ENCODE measurements around the gene AKAP12. TPM values are rescaled to one million over a fixed set of nuclear protein-coding genes. Genes with fewer than 3 reads are reported as not detected.

Gene AKAP12
- total RNA-seq, 2 donors from 2014 or later = 0.18 to 0.20 TPM

DNA sequence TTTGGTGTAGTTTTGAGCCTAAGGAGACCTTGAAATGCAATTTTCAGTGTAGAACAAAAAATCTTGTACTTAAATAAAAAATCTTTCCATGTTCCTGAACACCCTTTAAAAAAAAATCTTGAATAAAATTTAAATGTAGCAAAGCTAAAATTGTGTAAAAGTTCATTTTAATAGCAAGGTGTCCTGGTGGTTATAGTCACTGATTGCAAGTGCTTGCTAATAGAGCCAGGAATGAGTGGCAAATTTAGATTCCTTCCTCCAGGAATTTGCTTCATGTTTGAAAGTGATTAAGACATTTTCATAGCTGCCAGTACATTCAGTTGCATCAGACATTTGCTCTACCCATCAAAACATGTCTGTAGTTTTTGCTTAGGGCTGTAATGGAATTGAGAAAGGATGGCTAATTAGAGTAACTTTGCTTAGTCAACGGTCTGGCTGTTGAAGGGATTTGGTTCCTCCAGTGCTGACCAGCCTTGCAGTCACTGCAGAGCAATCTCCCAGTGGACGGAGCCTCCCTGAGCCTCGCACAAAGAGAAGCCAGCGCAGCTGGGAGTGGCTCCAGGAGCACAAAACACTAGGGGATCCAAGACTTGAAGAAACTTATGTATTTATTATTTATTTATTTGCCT, 36.5 kb downstream of the AKAP12 start:
- H3K36me3 Mint-ChIP-seq (ENCODE audit: low read depth) = no peaks in the 10 kb centered on the region
- no peaks in the 10 kb centered on the region for H3K9me3 ChIP-seq (ENCODE audit: control insufficient read depth, low read length, poor library complexity, severe bottlenecking)
- peaks cover 32% of the 10 kb centered on the region for H3K27me3 Mint-ChIP-seq
- DNase-seq (no peak), ATAC-seq (no peak)
- H3K4me3 Mint-ChIP-seq = no peak overlapping the region
- H3K27ac Mint-ChIP-seq = no peak overlapping the region
- H3K4me1 Mint-ChIP-seq = no peaks in the 10 kb centered on the region

GRCh38 chr6:151279891-151280290, 40.1 kb downstream of the AKAP12 start:
- Mint-ChIP-seq H3K27me3 (peaks cover 59% of the 10 kb centered on the region), H3K4me3 (no peak overlapping the region), H3K36me3 (ENCODE audit: low read depth) (no peaks in the 10 kb centered on the region), H3K27ac (no peak overlapping the region), H3K4me1 (peaks cover 10% of the 10 kb centered on the region)
- no peak for DNase-seq
- H3K9me3 ChIP-seq (ENCODE audit: control insufficient read depth, low read length, poor library complexity, severe bottlenecking) = no peaks in the 10 kb centered on the region
- ATAC-seq = no peak

GRCh38 chr6:151280859-151281258, 41.1 kb downstream of the AKAP12 start:
- no peak for DNase-seq
- Mint-ChIP-seq H3K4me1 (peaks cover 13% of the 10 kb centered on the region), H3K4me3 (no peak overlapping the region), H3K36me3 (ENCODE audit: low read depth) (no peaks in the 10 kb centered on the region), H3K27ac (no peak overlapping the region), H3K27me3 (peaks cover 67% of the 10 kb centered on the region)
- H3K9me3 ChIP-seq (ENCODE audit: control insufficient read depth, low read length, poor library complexity, severe bottlenecking) = no peaks in the 10 kb centered on the region
- ATAC-seq = no peak

- Mint-ChIP-seq H3K4me1 (peaks cover 15% of the 10 kb centered on the region), H3K27ac (no peak overlapping the region), H3K27me3 (peaks cover 68% of the 10 kb centered on the region), H3K36me3 (ENCODE audit: low read depth) (no peaks in the 10 kb centered on the region), H3K4me3 (no peak overlapping the region)
- H3K9me3 ChIP-seq (ENCODE audit: control insufficient read depth, low read length, poor library complexity, severe bottlenecking) = no peaks in the 10 kb centered on the region
- ATAC-seq (no peak), DNase-seq (no peak)
Measured at GRCh38 chr6:151284012-151284411, 44.2 kb downstream of the AKAP12 start.

GRCh38 chr6:151284548-151285017, 44.8 kb downstream of the AKAP12 start:
- Mint-ChIP-seq H3K27me3 (peaks cover 64% of the 10 kb centered on the region), H3K27ac (no peak overlapping the region), H3K36me3 (ENCODE audit: low read depth) (no peaks in the 10 kb centered on the region), H3K4me1 (peaks cover 20% of the 10 kb centered on the region), H3K4me3 (peak overlapping the region; percentile 5)
- no peaks in the 10 kb centered on the region for H3K9me3 ChIP-seq (ENCODE audit: control insufficient read depth, low read length, poor library complexity, severe bottlenecking)
- DNase-seq (no peak), ATAC-seq (no peak)

DNA sequence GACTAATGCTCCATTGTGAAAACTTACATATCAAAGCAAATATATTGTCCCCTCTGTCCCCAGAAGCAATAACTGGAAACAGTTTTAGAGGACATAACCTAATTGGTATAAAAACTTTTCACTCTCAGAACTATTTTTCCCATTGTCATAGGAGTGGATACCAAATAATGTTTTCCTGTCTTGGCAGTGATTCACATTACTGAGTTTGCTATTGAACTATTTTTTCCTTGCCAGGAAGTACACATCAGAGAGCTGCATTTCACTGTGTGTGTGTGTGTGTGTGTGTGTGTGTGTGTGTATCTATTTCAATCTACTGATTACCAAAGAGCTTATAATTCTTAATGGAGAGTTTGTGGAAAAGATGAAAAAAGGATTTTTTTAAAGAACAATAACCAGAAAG, 45.4 kb downstream of the AKAP12 start:
- peaks cover 23% of the 10 kb centered on the region for H3K4me1 Mint-ChIP-seq
- ATAC-seq (no peak), DNase-seq (no peak)
- H3K27ac Mint-ChIP-seq = no peak overlapping the region
- H3K27me3 Mint-ChIP-seq = peaks cover 68% of the 10 kb centered on the region
- no peaks in the 10 kb centered on the region for H3K9me3 ChIP-seq (ENCODE audit: control insufficient read depth, low read length, poor library complexity, severe bottlenecking)
- no peaks in the 10 kb centered on the region for H3K36me3 Mint-ChIP-seq (ENCODE audit: low read depth)
- H3K4me3 Mint-ChIP-seq = no peak overlapping the region

DNA sequence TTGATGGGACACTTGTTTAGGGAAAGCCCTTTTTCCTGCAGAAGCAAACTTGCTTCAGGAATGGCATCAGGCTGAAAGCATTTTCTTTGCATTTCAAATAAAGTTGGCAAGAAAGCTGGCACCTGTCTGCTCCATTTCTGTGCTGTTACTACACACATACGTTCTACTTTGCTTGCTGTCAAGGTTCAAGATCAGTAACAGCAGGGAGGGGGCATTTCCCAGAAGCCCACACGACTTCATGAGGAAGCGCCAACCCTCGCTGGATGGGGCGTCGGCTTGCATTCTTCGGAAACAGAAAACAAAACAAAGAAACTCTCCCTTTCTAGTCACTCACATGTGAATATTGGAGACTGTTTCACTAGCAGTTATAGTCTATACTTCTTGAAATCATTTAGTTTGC, 46.4 kb downstream of the AKAP12 start:
- ATAC-seq (no peak), DNase-seq (no peak)
- Mint-ChIP-seq H3K36me3 (ENCODE audit: low read depth) (peaks cover 3% of the 10 kb centered on the region), H3K4me3 (no peak overlapping the region), H3K27me3 (peaks cover 71% of the 10 kb centered on the region), H3K27ac (no peak overlapping the region), H3K4me1 (peaks cover 27% of the 10 kb centered on the region)
- H3K9me3 ChIP-seq (ENCODE audit: control insufficient read depth, low read length, poor library complexity, severe bottlenecking) = no peaks in the 10 kb centered on the region

DNA sequence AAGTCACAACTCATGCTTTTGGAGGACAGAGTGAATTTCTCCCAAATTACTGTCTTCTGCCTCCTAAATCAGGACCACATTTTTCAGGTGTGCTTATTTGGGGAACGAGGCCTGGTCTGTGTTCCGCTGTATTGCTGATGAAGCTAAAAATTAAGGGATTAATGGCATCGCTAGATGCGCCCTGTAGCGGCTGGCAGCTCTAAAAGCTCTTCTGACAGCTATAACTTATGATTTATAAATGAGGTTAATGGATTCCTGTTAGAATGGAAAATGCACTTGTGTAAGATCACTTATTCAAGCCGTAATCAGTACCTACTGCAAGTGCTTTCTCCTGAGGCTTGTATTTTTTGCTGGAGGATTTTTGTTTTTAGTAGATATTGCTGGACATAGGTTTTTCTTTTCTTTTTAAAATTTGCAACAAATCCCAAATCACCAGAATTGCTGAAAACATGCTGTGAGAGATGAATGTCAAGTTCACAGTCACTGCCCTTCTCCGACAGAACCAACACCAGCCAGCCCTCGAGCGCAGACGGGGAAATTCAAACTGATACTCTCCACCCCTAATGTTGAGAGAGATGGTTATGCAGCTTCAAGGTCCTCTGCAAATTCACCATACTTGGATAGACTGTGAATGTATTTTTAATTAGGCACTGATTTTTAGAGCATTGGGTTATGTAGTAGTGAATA, 49.1 kb downstream of the AKAP12 start:
- H3K36me3 Mint-ChIP-seq (ENCODE audit: low read depth) = peaks cover 3% of the 10 kb centered on the region
- no peak for ATAC-seq
- no peak overlapping the region for H3K27ac Mint-ChIP-seq
- no peak overlapping the region for H3K4me3 Mint-ChIP-seq
- DNase-seq = no peak
- peaks cover 68% of the 10 kb centered on the region for H3K27me3 Mint-ChIP-seq
- peaks cover 25% of the 10 kb centered on the region for H3K4me1 Mint-ChIP-seq
- no peaks in the 10 kb centered on the region for H3K9me3 ChIP-seq (ENCODE audit: control insufficient read depth, low read length, poor library complexity, severe bottlenecking)

- Mint-ChIP-seq H3K4me1 (peaks cover 20% of the 10 kb centered on the region), H3K27ac (no peak overlapping the region), H3K36me3 (ENCODE audit: low read depth) (peaks cover 3% of the 10 kb centered on the region), H3K4me3 (no peak overlapping the region), H3K27me3 (peaks cover 66% of the 10 kb centered on the region)
- ATAC-seq (peak; percentile 41), DNase-seq (no peak)
- no peaks in the 10 kb centered on the region for H3K9me3 ChIP-seq (ENCODE audit: control insufficient read depth, low read length, poor library complexity, severe bottlenecking)
Measured at GRCh38 chr6:151289399-151290007, 49.7 kb downstream of the AKAP12 start.

DNA sequence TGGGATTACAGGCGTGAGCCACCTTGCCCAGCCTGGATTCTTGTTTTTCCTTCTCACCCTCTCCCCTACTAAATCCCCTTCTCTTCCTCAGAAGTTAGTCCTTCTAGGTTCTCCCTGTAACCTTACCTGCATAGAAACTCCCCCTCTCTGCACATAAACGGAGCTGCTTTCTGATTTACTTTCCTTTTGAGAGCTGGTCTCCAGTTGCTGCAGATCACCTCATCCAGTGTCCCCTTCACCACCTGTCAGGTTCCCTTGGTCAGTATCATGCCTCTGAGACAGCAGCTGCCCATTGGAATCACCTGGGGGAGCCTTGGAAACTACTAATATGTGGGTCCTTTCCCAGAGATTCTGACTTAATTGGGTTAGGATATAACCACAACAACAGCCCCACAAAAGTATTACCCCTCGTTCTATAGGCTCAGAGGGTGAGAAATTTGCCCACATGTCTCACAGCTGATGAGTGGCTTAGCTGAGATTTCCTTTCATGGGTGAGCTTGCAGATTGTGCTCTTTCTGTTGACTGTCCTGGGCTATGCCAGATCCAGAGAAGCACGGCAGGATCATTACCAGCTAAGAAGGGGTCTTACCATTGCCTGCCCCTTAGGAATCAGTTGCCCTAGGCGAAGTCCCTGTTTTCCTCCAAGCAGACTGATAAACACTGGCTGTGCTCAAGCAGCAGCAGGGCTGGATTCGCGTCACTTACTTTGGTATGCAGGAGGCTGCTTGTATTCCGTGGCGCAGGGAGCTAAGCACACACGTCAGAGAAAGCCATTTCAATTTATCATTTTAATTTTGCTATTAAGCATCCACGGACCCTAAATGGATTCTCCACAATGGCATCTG, 51.3 kb downstream of the AKAP12 start:
- peak overlapping the region; percentile 67 for H3K4me3 Mint-ChIP-seq
- peaks cover 14% of the 10 kb centered on the region for H3K4me1 Mint-ChIP-seq
- ATAC-seq (no peak), DNase-seq (no peak)
- no peaks in the 10 kb centered on the region for H3K9me3 ChIP-seq (ENCODE audit: control insufficient read depth, low read length, poor library complexity, severe bottlenecking)
- H3K27ac Mint-ChIP-seq = no peak overlapping the region
- H3K27me3 Mint-ChIP-seq = peaks cover 63% of the 10 kb centered on the region
- peaks cover 3% of the 10 kb centered on the region for H3K36me3 Mint-ChIP-seq (ENCODE audit: low read depth)

DNA sequence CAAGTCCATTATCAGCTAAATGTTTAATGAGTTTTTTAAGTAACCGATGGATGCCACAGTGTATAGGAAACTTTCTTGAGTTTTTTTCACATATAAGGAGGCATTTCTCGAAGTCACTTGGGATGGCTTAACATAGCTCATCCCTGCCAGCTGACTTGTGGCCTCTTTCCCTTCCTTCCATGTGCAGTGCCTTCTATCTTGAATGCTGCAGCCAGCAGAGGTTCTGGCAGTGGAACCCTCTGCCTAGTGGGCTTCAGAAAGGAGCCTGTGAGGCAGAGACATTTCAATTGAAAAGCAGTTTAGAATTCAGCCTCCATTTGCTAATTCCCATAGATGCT, 51.9 kb downstream of the AKAP12 start:
- H3K36me3 Mint-ChIP-seq (ENCODE audit: low read depth) = peaks cover 3% of the 10 kb centered on the region
- no peak overlapping the region for H3K4me3 Mint-ChIP-seq
- DNase-seq (no peak), ATAC-seq (no peak)
- H3K27me3 Mint-ChIP-seq = peaks cover 63% of the 10 kb centered on the region
- H3K27ac Mint-ChIP-seq = no peak overlapping the region
- no peaks in the 10 kb centered on the region for H3K9me3 ChIP-seq (ENCODE audit: control insufficient read depth, low read length, poor library complexity, severe bottlenecking)
- peaks cover 14% of the 10 kb centered on the region for H3K4me1 Mint-ChIP-seq

DNA sequence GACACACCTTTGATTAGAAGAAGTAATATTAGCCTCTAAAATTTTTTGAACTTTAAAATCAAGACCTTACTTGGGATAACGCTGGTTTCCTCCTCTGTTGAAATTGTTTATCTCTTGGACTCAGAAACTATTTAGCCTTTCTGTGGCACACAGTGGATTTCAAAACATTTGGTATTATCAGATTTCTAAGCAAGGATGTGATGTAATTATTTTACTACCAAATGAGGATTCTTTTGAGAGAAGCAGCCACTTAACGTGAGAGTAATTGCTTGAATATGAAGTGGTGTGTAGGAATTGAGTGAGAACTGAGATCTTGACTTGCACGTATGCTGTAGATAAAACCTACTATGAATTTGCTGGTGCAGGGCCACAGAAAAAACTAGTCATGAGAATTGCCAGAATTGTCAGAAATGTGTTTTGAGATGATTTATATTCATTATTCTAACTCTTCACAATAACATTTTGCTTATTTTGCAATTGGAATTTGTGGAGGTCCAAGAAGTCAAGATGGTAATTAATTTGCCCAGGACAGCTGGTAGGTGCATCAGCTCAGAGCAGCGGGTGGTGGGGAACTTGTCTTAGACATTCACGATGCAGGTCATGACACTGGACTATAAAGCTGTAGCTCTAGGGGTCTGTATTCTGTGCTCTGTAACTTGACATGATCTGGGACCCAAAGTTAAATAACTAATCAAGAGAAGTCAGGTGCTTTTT, 53.4 kb downstream of the AKAP12 start:
- Mint-ChIP-seq H3K4me3 (no peak overlapping the region), H3K27me3 (peaks cover 75% of the 10 kb centered on the region)

GRCh38 chr6:151293688-151294016, 53.9 kb downstream of the AKAP12 start:
- H3K36me3 Mint-ChIP-seq (ENCODE audit: low read depth) = peaks cover 3% of the 10 kb centered on the region
- no peak overlapping the region for H3K27ac Mint-ChIP-seq
- peaks cover 14% of the 10 kb centered on the region for H3K4me1 Mint-ChIP-seq
- H3K4me3 Mint-ChIP-seq = no peak overlapping the region
- DNase-seq (no peak), ATAC-seq (no peak)
- H3K9me3 ChIP-seq (ENCODE audit: control insufficient read depth, low read length, poor library complexity, severe bottlenecking) = no peaks in the 10 kb centered on the region
- H3K27me3 Mint-ChIP-seq = peaks cover 75% of the 10 kb centered on the region

More for the DNA sequence above, 53.4 kb downstream of the AKAP12 start:
- no peaks in the 10 kb centered on the region for H3K9me3 ChIP-seq (ENCODE audit: control insufficient read depth, low read length, poor library complexity, severe bottlenecking)
- Mint-ChIP-seq H3K27ac (no peak overlapping the region), H3K4me1 (peaks cover 14% of the 10 kb centered on the region), H3K36me3 (ENCODE audit: low read depth) (peaks cover 3% of the 10 kb centered on the region)
- ATAC-seq = no peak
- DNase-seq = no peak

All from T-helper 17 cell (primary cell).